HepG2 (cell line): ENCODE measurements around the gene RGS11. TPM values are rescaled to one million over a fixed set of nuclear protein-coding genes. Genes with fewer than 3 reads are reported as not detected.
A peak's percentile ranks its signal among the peaks of the same experiment; 100 is the strongest.

Source experiments
- ATAC-seq: fragments of 200-7000 bp; cut with Tn5 transposase; 3 replicates; pipeline ENCODE4 v1.9.1; 2020; ENCODE audit warnings: mild to moderate bottlenecking, moderate library complexity
- BruUV-seq: library from RNA; stranded (reverse); fragments of 400-500 nt; replicated peaks from 2 replicates; lab custom pipeline; 2021; lab: Mats Ljungman, UMichigan
- CTCF ChIA-PET: fragments of 300-600 bp; formaldehyde crosslinking; extraction: SDS; loops from one replicate; lab custom pipeline; 2021; ENCODE audit warnings: low total read pairs, inconsistent platforms, low intra/inter-chr PET ratio; lab: Yijun Ruan, JAX
- POLR2A ChIA-PET: fragments of 350-600 bp; sonication (Branson Sonifier 250); formaldehyde crosslinking; loops from one replicate; lab custom pipeline; 2020; ENCODE audit warnings: antibody characterized with exemption, inconsistent platforms; lab: Yijun Ruan, JAX
- DNase-seq: peaks from one replicate; pipeline ENCODE4 v3.0.0-alpha.2; 2015; ENCODE audit warnings: low spot score
- FAIRE-seq: peaks from 3 replicates; lab custom pipeline; 2011; peaks lifted over from hg19 to GRCh38; lab: Jason Lieb, UNC
- H2AFZ ChIP-seq: one replicate; pipeline ENCODE4 v1.6.1; 2011; ENCODE audit warnings: low read length, inconsistent platforms
- H3K27ac ChIP-seq: fragments of 300-600 bp; 3 replicates; pipeline ENCODE4 v1.8.0; 2011; ENCODE audit warnings: mixed run types, mild to moderate bottlenecking, mixed read lengths, low read length, inconsistent platforms; ENCODE audit not compliant: insufficient read depth; ENCODE audit errors: extremely low read length
- H3K27me3 ChIP-seq, 2 experiments: fragments of 200-600 bp in 1 of 2; 2 replicates in 1 of 2; 3 replicates in 1 of 2; pipeline versions ENCODE4 v1.6.0 to v1.8.0; 2011; ENCODE audit warnings: low read length in 2 of 2, mild to moderate bottlenecking in 2 of 2, moderate library complexity in 2 of 2, inconsistent platforms in 1 of 2; ENCODE audit not compliant: insufficient read depth in 2 of 2, control insufficient read depth in 1 of 2
- H3K36me3 ChIP-seq, 2 experiments: fragments of 200-600 bp in 1 of 2; replicated peaks in 1 of 2; 2 replicates in 1 of 2; 3 replicates in 1 of 2; pipeline versions ENCODE4 v1.5.1 to v1.8.0; 2011; ENCODE audit warnings: low read length in 2 of 2, inconsistent platforms in 1 of 2; ENCODE audit not compliant: insufficient read depth in 2 of 2, control insufficient read depth in 1 of 2
- H3K4me1 ChIP-seq: 2 replicates; pipeline ENCODE4 v1.5.1; 2012; ENCODE audit warnings: low read length, inconsistent platforms; ENCODE audit not compliant: insufficient read depth
- H3K4me2 ChIP-seq: 2 replicates; pipeline ENCODE4 v1.6.0; 2011; ENCODE audit warnings: low read depth, low read length, inconsistent platforms
- H3K4me3 ChIP-seq, 3 experiments: fragments of 200-600 bp in 1 of 3; sonication (generic), shearing (Covaris generic) in 1 of 3; replicated peaks in 1 of 3; 2 replicates each; pipeline ENCODE4 v1.5.1; 2011 to 2016; ENCODE audit warnings: low read length in 3 of 3, inconsistent platforms in 2 of 3, low read depth in 2 of 3, mild to moderate bottlenecking in 2 of 3, control low read depth in 1 of 3, mixed read lengths in 1 of 3; ENCODE audit not compliant: insufficient read depth in 1 of 3
- H3K79me2 ChIP-seq: one replicate; pipeline ENCODE4 v1.6.1; 2011; ENCODE audit warnings: low read length, inconsistent platforms; ENCODE audit not compliant: insufficient read depth
- H3K9ac ChIP-seq: 2 replicates; pipeline ENCODE4 v1.6.0; 2011; ENCODE audit warnings: mild to moderate bottlenecking, low read depth, low read length, inconsistent platforms; ENCODE audit not compliant: insufficient read depth
- H3K9me3 ChIP-seq: 2 replicates; pipeline ENCODE4 v1.5.1; 2012; ENCODE audit warnings: mild to moderate bottlenecking, low read length
- H4K20me1 ChIP-seq: 2 replicates; pipeline ENCODE4 v1.6.0; 2011; ENCODE audit warnings: inconsistent platforms, mild to moderate bottlenecking, low read length, moderate library complexity; ENCODE audit not compliant: insufficient read depth
- KDM5B ChIP-seq: sonication (generic); formaldehyde crosslinking; IDR thresholded peaks from 2 replicates; pipeline ENCODE4 v1.4.0; 2020; ENCODE audit warnings: missing genetic modification reagents, mild to moderate bottlenecking, borderline replicate concordance
- MAF1 ChIP-seq: sonication (generic); formaldehyde crosslinking; IDR thresholded peaks from 2 replicates; pipeline ENCODE4 v1.5.0; 2020; ENCODE audit warnings: missing genetic modification reagents, borderline replicate concordance
- NRL ChIP-seq: sonication (generic); formaldehyde crosslinking; IDR thresholded peaks from 2 replicates; pipeline ENCODE4 v1.5.0; 2020; ENCODE audit warnings: missing genetic modification reagents, mild to moderate bottlenecking, moderate library complexity, borderline replicate concordance
- PLSCR1 ChIP-seq: sonication (generic); formaldehyde crosslinking; IDR thresholded peaks from 2 replicates; pipeline ENCODE4 v1.5.0; 2020; ENCODE audit warnings: missing genetic modification reagents, mild to moderate bottlenecking, borderline replicate concordance
- SNAPC2 ChIP-seq: sonication (generic); formaldehyde crosslinking; IDR thresholded peaks from 2 replicates; pipeline ENCODE4 v1.8.1; 2022; ENCODE audit warnings: mild to moderate bottlenecking, missing genetic modification reagents
- THAP11 ChIP-seq: IDR thresholded peaks from 2 replicates; pipeline ENCODE4 v1.6.1; 2016; ENCODE audit warnings: missing biosample characterization, missing genetic modification reagents
- TRIM24 ChIP-seq: sonication (generic); formaldehyde crosslinking; IDR thresholded peaks from 2 replicates; pipeline ENCODE4 v1.8.0; 2022; ENCODE audit warnings: mild to moderate bottlenecking, missing genetic modification reagents
- ZFX ChIP-seq: sonication (generic); formaldehyde crosslinking; IDR thresholded peaks from 2 replicates; pipeline ENCODE4 v1.4.0; 2020; ENCODE audit warnings: mild to moderate bottlenecking, low read depth, missing genetic modification reagents, moderate library complexity
- ZMAT3 ChIP-seq: sonication (generic); formaldehyde crosslinking; conservative IDR thresholded peaks from 2 replicates; pipeline ENCODE4 v1.7.0; 2021; ENCODE audit warnings: missing genetic modification reagents
- ZNF432 ChIP-seq: sonication (generic); formaldehyde crosslinking; IDR thresholded peaks from 2 replicates; pipeline ENCODE4 v1.5.0; 2020; ENCODE audit warnings: missing genetic modification reagents, mild to moderate bottlenecking, borderline replicate concordance
- ZNF670 ChIP-seq: sonication (generic); formaldehyde crosslinking; IDR thresholded peaks from 2 replicates; pipeline ENCODE4 v1.8.0; 2022; ENCODE audit warnings: mild to moderate bottlenecking, missing genetic modification reagents, borderline replicate concordance
- ZNF687 ChIP-seq: sonication (generic); formaldehyde crosslinking; IDR thresholded peaks from 2 replicates; pipeline ENCODE4 v1.5.1; 2020; ENCODE audit warnings: mild to moderate bottlenecking, missing genetic modification reagents, moderate library complexity
- ZNF768 ChIP-seq: sonication (generic); formaldehyde crosslinking; IDR thresholded peaks from 2 replicates; pipeline ENCODE4 v1.4.0; 2020; ENCODE audit warnings: missing genetic modification reagents
- ZNF790 ChIP-seq: sonication (generic); formaldehyde crosslinking; IDR thresholded peaks from 2 replicates; pipeline ENCODE4 v1.8.0; 2022; ENCODE audit warnings: missing genetic modification reagents, mild to moderate bottlenecking, borderline replicate concordance
- ZNF800 ChIP-seq: sonication (generic); formaldehyde crosslinking; IDR thresholded peaks from 2 replicates; pipeline ENCODE4 v1.4.0; 2020; ENCODE audit warnings: missing genetic modification reagents
- ZNF879 ChIP-seq: sonication (generic); formaldehyde crosslinking; IDR thresholded peaks from 2 replicates; pipeline ENCODE4 v1.8.1; 2023; ENCODE audit warnings: missing genetic modification reagents
- WGBS: methylation state at CpG from one replicate; pipeline ENCODE4 v1.1.6; 2017; ENCODE audit warnings: low lambda C conversion rate; 5-methylcytosine and 5-hydroxymethylcytosine counted together
- in situ Hi-C: cut with HindIII; loops from 2 replicates; pipeline ENCODE4 v1.10.0; 2017; ENCODE audit warnings: low pct_unique_long_range_greater_than_20kb; ENCODE audit not compliant: extremely low pct_ligation_motif_present
- intact Hi-C: fragments of 100-400 bp; cut with micrococcal nuclease; formaldehyde crosslinking; loops from one replicate; pipeline ENCODE4 v1.10.0; 2022; ENCODE audit not compliant: unreplicated experiment
- polyA plus RNA-seq, 8 experiments: library from polyadenylated mRNA; depleted of rRNA in 3 of 8; stranded (reverse) in 7 of 8; unstranded in 1 of 8; fragments of >200 nt; fragmentation: Illumina TruSeq in 4 of 8; extraction: Trizol in 4 of 8; gene quantifications; 2 replicates each; pipeline versions ENCODE4 v1.2.1 to v1.2.3, GENCODE V29; 2011 to 2016; ENCODE audit warnings: low read depth in 4 of 8, missing spikeins in 1 of 8, mixed read lengths in 1 of 8; ENCODE audit not compliant: insufficient read depth in 1 of 8
- total RNA-seq, 5 experiments: library from RNA; depleted of rRNA; stranded (reverse); fragments of >200 nt; fragmentation: Illumina TruSeq; extraction: Trizol; gene quantifications; 2 replicates each; pipeline ENCODE4 v1.2.3, GENCODE V29; 2016; ENCODE audit warnings: low read depth in 1 of 5

The RGS11 gene
- total and polyA plus RNA-seq, 2 of the 13 experiments (the other 11 are each of a cell fraction or from before 2014, with no cell fraction given), result 0.11 TPM; not detected in 1

GRCh38 chr16:275041-275641 lies 603 bp downstream of the RGS11 start:
- H4K20me1 ChIP-seq, result no peaks in the 10 kb centered on the region
- H3K36me3 ChIP-seq, result no peaks in the 10 kb centered on the region
- intact Hi-C loops (no loop called here), in situ Hi-C loops (no loop called here)
- H3K9me3 ChIP-seq, result no peaks in the 10 kb centered on the region
- ATAC-seq (peak; percentile 5; the same call in 1 of the 3 replicates), DNase-seq (no peak), FAIRE-seq (no peak)
- H3K79me2 ChIP-seq, result no peaks in the 10 kb centered on the region
- POLR2A ChIA-PET, result no interaction called here
- peaks cover 17 to 75% of the 10 kb centered on the region in 2 experiments for H3K27me3 ChIP-seq
- H3K4me1 ChIP-seq, result peaks cover 28% of the 10 kb centered on the region
- WGBS, result 13% methylated on average over 26 of the region's 58 CpGs
- no peak overlapping the region for H3K9ac ChIP-seq
- no peak overlapping the region for H3K27ac ChIP-seq
- no peak overlapping the region for H2AFZ ChIP-seq
- peak overlapping the region in 2 of 3 experiments; percentile 42 to 59; a peak in 3 of 6 replicates for H3K4me3 ChIP-seq
- H3K4me2 ChIP-seq, result peak overlapping the region; percentile 55
- no TSS peak for BruUV-seq
- CTCF ChIA-PET, result no interaction called here
- TF ChIP-seq ZFX (CRISPR knock-in tag) (peak; percentile 47; the same call in 1 of the 2 replicates), THAP11 (CRISPR knock-in tag) (no peak), ZNF687 (CRISPR knock-in tag) (peak; percentile 82), ZNF432 (CRISPR knock-in tag) (no peak), ZNF790 (no peak), NRL (CRISPR knock-in tag) (0 out of 2 replicates have a peak, but pooled peaks have one; percentile 54), ZNF670 (0 out of 2 replicates have a peak, but pooled peaks have one; percentile 31), ZNF768 (CRISPR knock-in tag) (peak; percentile 24; the same call in 1 of the 2 replicates), ZMAT3 (CRISPR knock-in tag) (no peak), ZNF800 (CRISPR knock-in tag) (peak; percentile 86), KDM5B (CRISPR knock-in tag) (no peak), ZNF879 (CRISPR knock-in tag) (no peak), SNAPC2 (no peak), PLSCR1 (CRISPR knock-in tag) (no peak), TRIM24 (CRISPR knock-in tag) (no peak), MAF1 (CRISPR knock-in tag) (no peak)
